ENCODE measurements around the gene NT5DC1. TPM values are rescaled to one million over a fixed set of nuclear protein-coding genes. Genes with fewer than 3 reads are reported as not detected.

The NT5DC1 gene
- total and polyA plus RNA-seq, 2 experiments from 2014 or later = 27.0 to 29.8 TPM

GRCh38 chr6:116102873-116103272 lies 2.2 kb downstream of the NT5DC1 start:
- H3K27ac ChIP-seq (ENCODE audit: low read depth) = no peak overlapping the region
- no peak for TF ChIP-seq ZNF462 (CRISPR knock-in tag; IDR thresholded peaks at IDR 0.05)
- no peak for TF ChIP-seq STAT1 (IDR thresholded peaks at IDR 0.05; ENCODE audit: unreplicated experiment)
- no peak for TF ChIP-seq EZH2 (IDR thresholded peaks at IDR 0.05; ENCODE audit: low read depth, unreplicated experiment)
- no peak for TF ChIP-seq REST (IDR thresholded peaks at IDR 0.05; ENCODE audit: unreplicated experiment)
- TF ChIP-seq ZNF114 (CRISPR knock-in tag; IDR thresholded peaks at IDR 0.05) = no peak
- no peak for TF ChIP-seq NANOG (IDR thresholded peaks at IDR 0.05; ENCODE audit: borderline replicate concordance)
- no peak for TF ChIP-seq CTCF (conservative IDR thresholded peaks at IDR 0.05; ENCODE audit: low read depth in 2 of 2)
- no peak for TF ChIP-seq ZNF331 (CRISPR knock-in tag; IDR thresholded peaks at IDR 0.05; ENCODE audit: low read depth)
- TF ChIP-seq ETS1 (IDR thresholded peaks at IDR 0.05) = no peak
- Mint-ChIP-seq H3K27ac (no peak overlapping the region), H3K4me3 (0 out of 3 replicates have a peak overlapping the region, but pooled peaks have one; percentile 7), H3K27me3 (ENCODE audit: insufficient read depth, low read depth, poor library complexity) (peaks cover 7% of the 10 kb centered on the region), H3K36me3 (ENCODE audit: low read depth) (peaks cover 9% of the 10 kb centered on the region), H3K9me3 (no peaks in the 10 kb centered on the region), H3K4me1 (peaks cover 58% of the 10 kb centered on the region)
- H2AFZ ChIP-seq = no peak overlapping the region
- ATAC-seq = no peak
- H3K4me2 ChIP-seq = no peak overlapping the region
- no peaks in the 10 kb centered on the region; the same call in 1 of the 2 replicates for H3F3A ChIP-seq (replicated peaks; ENCODE audit: low read depth)
- peaks cover 34% of the 10 kb centered on the region for H3K79me2 ChIP-seq (replicated peaks; ENCODE audit: insufficient read depth)
- H3K27me3 ChIP-seq (ENCODE audit: insufficient read depth) = peaks cover 6% of the 10 kb centered on the region; the same call in 1 of the 2 replicates
- DNase-seq (ENCODE audit: low spot score) = no peak
- H4K20me1 ChIP-seq (replicated peaks; ENCODE audit: insufficient read depth) = no peaks in the 10 kb centered on the region
- no peaks in the 10 kb centered on the region for H3K9me2 ChIP-seq (ENCODE audit: insufficient read depth)
- peaks cover 27% of the 10 kb centered on the region for H3K4me1 ChIP-seq (ENCODE audit: insufficient read depth)
- no peak overlapping the region for H3K4me3 ChIP-seq
- no peaks in the 10 kb centered on the region for H3K36me3 ChIP-seq (ENCODE audit: insufficient read depth)

All from GM23338 (cell line).